ENCODE data around the gene SSR3.

SSR3 gene

GRCh38 chr3:156491192-156491591, 63.7 kb downstream of the SSR3 start:
- DNase-seq (ENCODE audit: low spot score) = no peak
